Measurements from ENCODE around the gene SLC25A11.

Gene SLC25A11

GRCh38 chr17:4980644-4981216, 40.9 kb upstream of the SLC25A11 start:
- TF ChIP-seq CTCF (IDR thresholded peaks at IDR 0.05; ENCODE audit: borderline replicate concordance, control extremely low read depth, extremely low read depth, insufficient read depth, missing control alignments): peak; percentile 32
- in situ Hi-C loops (cut with MboI; ENCODE audit: low sequenced_read_pairs, unreplicated experiment): no loop called here
- peak; percentile 77 for DNase-seq (ENCODE audit: low spot score)

GRCh38 chr17:4978726-4979125, 38.9 kb upstream of the SLC25A11 start:
- no peak for DNase-seq (ENCODE audit: low spot score)
- in situ Hi-C loops (cut with MboI; ENCODE audit: low sequenced_read_pairs, unreplicated experiment): loop anchor here (10.0 kb wide), 1 partner anchor 86 kb away; no protein-coding TSS in a partner anchor
- TF ChIP-seq CTCF (IDR thresholded peaks at IDR 0.05; ENCODE audit: borderline replicate concordance, control extremely low read depth, extremely low read depth, insufficient read depth, missing control alignments): no peak

DNA sequence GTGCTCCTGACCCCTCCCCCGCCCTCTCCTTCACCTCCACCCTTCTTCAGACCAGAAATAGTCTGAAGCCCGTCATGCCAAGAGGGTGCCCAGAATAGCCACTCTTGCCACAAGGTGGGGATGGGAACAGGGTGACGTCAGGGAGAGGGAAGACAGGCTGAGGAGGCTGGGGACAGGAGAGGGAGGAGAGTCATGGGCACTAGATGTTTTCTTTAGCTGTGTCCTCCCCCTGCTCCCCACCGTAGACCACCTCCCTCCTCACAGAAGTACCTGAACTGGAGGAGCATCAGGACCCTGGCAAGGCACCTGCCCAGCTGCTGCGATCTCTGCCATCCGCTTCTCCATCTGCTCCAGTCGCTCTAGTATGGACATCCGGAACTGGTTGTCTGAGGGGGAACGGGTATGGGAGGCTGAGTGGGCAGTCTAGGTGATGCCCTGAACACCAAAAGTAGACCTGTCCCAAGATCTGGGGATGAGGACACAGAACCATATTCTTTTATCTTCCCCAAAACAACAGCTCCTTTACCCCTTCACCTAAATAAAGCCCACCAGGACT, 34.3 kb upstream of the SLC25A11 start:
- no peak for TF ChIP-seq CTCF (IDR thresholded peaks at IDR 0.05; ENCODE audit: borderline replicate concordance, control extremely low read depth, extremely low read depth, insufficient read depth, missing control alignments)
- in situ Hi-C loops (cut with MboI; ENCODE audit: low sequenced_read_pairs, unreplicated experiment): loop anchor here (10.0 kb wide), 1 partner anchor 91 kb away; no protein-coding TSS in a partner anchor
- DNase-seq (ENCODE audit: low spot score): no peak

GRCh38 chr17:4973256-4974114, 33.6 kb upstream of the SLC25A11 start:
- DNase-seq (ENCODE audit: low spot score): no peak
- no peak for TF ChIP-seq CTCF (IDR thresholded peaks at IDR 0.05; ENCODE audit: borderline replicate concordance, control extremely low read depth, extremely low read depth, insufficient read depth, missing control alignments)
- in situ Hi-C loops (cut with MboI; ENCODE audit: low sequenced_read_pairs, unreplicated experiment): loop anchor here (10.0 kb wide), 1 partner anchor 91 kb away; no protein-coding TSS in a partner anchor

GRCh38 chr17:4972752-4973151, 32.9 kb upstream of the SLC25A11 start:
- DNase-seq (ENCODE audit: low spot score): no peak
- in situ Hi-C loops (cut with MboI; ENCODE audit: low sequenced_read_pairs, unreplicated experiment): loop anchor here (10.0 kb wide), 1 partner anchor 92 kb away; no protein-coding TSS in a partner anchor
- TF ChIP-seq CTCF (IDR thresholded peaks at IDR 0.05; ENCODE audit: borderline replicate concordance, control extremely low read depth, extremely low read depth, insufficient read depth, missing control alignments): no peak

DNA sequence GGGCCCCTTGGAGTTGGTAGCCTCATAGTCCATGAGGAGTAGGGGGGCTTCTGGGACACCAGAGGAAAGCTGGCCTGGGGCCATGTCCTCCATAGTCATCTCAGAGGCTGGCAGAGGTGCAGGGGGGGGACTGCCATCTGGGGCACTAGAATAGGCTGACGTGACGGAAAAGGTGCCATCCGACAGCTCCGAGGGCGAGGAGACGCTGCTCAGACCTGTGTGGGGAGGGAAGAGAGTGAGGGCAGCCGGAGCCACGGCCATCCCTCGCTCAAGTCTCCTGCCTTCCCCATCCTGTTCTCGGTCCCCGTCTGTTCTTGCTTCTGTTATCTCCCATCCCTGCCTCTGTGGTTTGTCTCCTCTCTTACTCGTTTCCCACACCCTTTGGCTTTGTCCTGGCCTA, 32.5 kb upstream of the SLC25A11 start:
- DNase-seq (ENCODE audit: low spot score): no peak
- in situ Hi-C loops (cut with MboI; ENCODE audit: low sequenced_read_pairs, unreplicated experiment): loop anchor here (10.0 kb wide), 1 partner anchor 92 kb away; no protein-coding TSS in a partner anchor
- TF ChIP-seq CTCF (IDR thresholded peaks at IDR 0.05; ENCODE audit: borderline replicate concordance, control extremely low read depth, extremely low read depth, insufficient read depth, missing control alignments): no peak
